Cortex of kidney (tissue), 1 donor: ENCODE results near the gene HOXA9.

ENCODE experiments used
- DNase-seq: peaks from one replicate; lab custom pipeline; 2025; lab: John Stamatoyannopoulos, UW

HOXA9 gene

GRCh38 chr7:27200761-27201579 is 35.6 kb upstream of the HOXA9 start:
- no peak for DNase-seq

- no peak for DNase-seq
Observed at GRCh38 chr7:27199849-27200760, 34.8 kb upstream of the HOXA9 start, which contains the start of gene HOXA13. HOXA13 (minus strand) TSS chr7:27200091; CDS start chr7:27200077, 14 bp downstream.

GRCh38 chr7:27198871-27199801 is 33.8 kb upstream of the HOXA9 start:
- no peak for DNase-seq

- DNase-seq, result no peak
Observed at GRCh38 chr7:27198138-27198841, 33.0 kb upstream of the HOXA9 start.

- no peak for DNase-seq
Observed at GRCh38 chr7:27197137-27198042, 32.1 kb upstream of the HOXA9 start.

- no peak for DNase-seq
Observed at GRCh38 chr7:27196287-27196767, 31.0 kb upstream of the HOXA9 start.

GRCh38 chr7:27194686-27195379 is 29.5 kb upstream of the HOXA9 start:
- DNase-seq, result no peak

GRCh38 chr7:27194002-27194352 is 28.6 kb upstream of the HOXA9 start:
- no peak for DNase-seq

GRCh38 chr7:27193335-27194001 is 28.1 kb upstream of the HOXA9 start:
- no peak for DNase-seq

- DNase-seq, result no peak
Observed at GRCh38 chr7:27192546-27193334, 27.4 kb upstream of the HOXA9 start.

GRCh38 chr7:27191833-27192545 is 26.7 kb upstream of the HOXA9 start:
- DNase-seq, result no peak

GRCh38 chr7:27191161-27191731 is 25.9 kb upstream of the HOXA9 start:
- no peak for DNase-seq

GRCh38 chr7:27189997-27190748 is 24.8 kb upstream of the HOXA9 start:
- DNase-seq, result no peak

GRCh38 chr7:27189295-27189996 is 24.1 kb upstream of the HOXA9 start:
- DNase-seq, result no peak
